SK-N-SH (cell line): ENCODE results near the gene THY1. TPM values are rescaled to one million over a fixed set of nuclear protein-coding genes. Genes with fewer than 3 reads are reported as not detected.
A peak's percentile ranks its signal among the peaks of the same experiment; 100 is the strongest.
"Not testable (repeated sequence)": the region's sequence is repeated elsewhere in the genome, so short reads cannot be mapped to it uniquely, and the experiment has no call there.

Experiments used
- CTCF ChIA-PET: fragments of 300-600, 350-600 bp; formaldehyde crosslinking; extraction: SDS; loops from one replicate; lab custom pipeline; 2021; lab: Yijun Ruan, JAX
- POLR2A ChIA-PET: fragments of 350-600 bp; sonication (Branson Sonifier 250); formaldehyde crosslinking; extraction: SDS; loops from one replicate; lab custom pipeline; 2020; ENCODE audit warnings: antibody characterized with exemption, inconsistent platforms; lab: Yijun Ruan, JAX
- DNase-seq: peaks from one replicate; pipeline ENCODE4 v3.0.0; 2012
- H2AFZ ChIP-seq: fragments of 200-600 bp; sonication (generic); 2 replicates; pipeline ENCODE4 v1.8.1; 2016; ENCODE audit warnings: antibody characterized with exemption, mild to moderate bottlenecking, low read depth
- H3F3A ChIP-seq: fragments of 200-600 bp; sonication (generic); replicated peaks from 2 replicates; pipeline ENCODE3; 2016; ENCODE audit warnings: antibody characterized with exemption, mild to moderate bottlenecking; ENCODE audit not compliant: insufficient read depth
- H3K27ac ChIP-seq, 2 experiments: fragments of 200-500 bp in 1 of 2; fragments of 200-600 bp in 1 of 2; sonication (Bioruptor generic) in 1 of 2; sonication (generic), shearing (Covaris generic) in 1 of 2; 2 replicates each; pipeline versions ENCODE4 v1.5.1 to v1.6.1; 2014 to 2016; ENCODE audit warnings: low read depth in 2 of 2, inconsistent platforms in 1 of 2, low read length in 1 of 2, mild to moderate bottlenecking in 1 of 2, mixed read lengths in 1 of 2
- H3K27me3 ChIP-seq: fragments of 200-600 bp; sonication (generic), shearing (Covaris generic); 2 replicates; pipeline ENCODE4 v1.6.1; 2016; ENCODE audit warnings: mixed run types; ENCODE audit not compliant: insufficient read depth
- H3K36me3 ChIP-seq, 2 experiments: fragments of 200-500 bp in 1 of 2; fragments of 200-600 bp in 1 of 2; sonication (Bioruptor generic) in 1 of 2; sonication (generic) in 1 of 2; replicated peaks in 1 of 2; 2 replicates each; pipeline versions ENCODE3 to v1.5.1; 2014 to 2016; ENCODE audit warnings: low read length in 1 of 2, mild to moderate bottlenecking in 1 of 2; ENCODE audit not compliant: insufficient read depth in 2 of 2, control insufficient read depth in 1 of 2
- H3K4me1 ChIP-seq, 2 experiments: fragments of 200-500 bp in 1 of 2; fragments of 200-600 bp in 1 of 2; sonication (Bioruptor generic) in 1 of 2; sonication (generic), shearing (Covaris generic) in 1 of 2; 2 replicates each; pipeline versions ENCODE4 v1.5.1 to v1.6.1; 2014 to 2016; ENCODE audit warnings: low read depth in 1 of 2, low read length in 1 of 2, mixed run types in 1 of 2; ENCODE audit not compliant: insufficient read depth in 2 of 2, control insufficient read depth in 1 of 2
- H3K4me2 ChIP-seq: fragments of 200-600 bp; sonication (generic), shearing (Covaris generic); 2 replicates; pipeline ENCODE4 v1.6.1; 2017; ENCODE audit warnings: mixed run types
- H3K4me3 ChIP-seq, 2 experiments: fragments of 200-500 bp in 1 of 2; fragments of 200-600 bp in 1 of 2; sonication (Bioruptor generic) in 1 of 2; sonication (generic), shearing (Covaris generic) in 1 of 2; 2 replicates each; pipeline versions ENCODE4 v1.5.1 to v1.8.1; 2014 to 2016; ENCODE audit warnings: low read depth in 2 of 2, inconsistent platforms in 1 of 2, low read length in 1 of 2, mild to moderate bottlenecking in 1 of 2, mixed read lengths in 1 of 2, moderate library complexity in 1 of 2
- H3K79me2 ChIP-seq: fragments of 200-600 bp; sonication (generic); 2 replicates; pipeline ENCODE4 v1.8.1; 2017; ENCODE audit warnings: mild to moderate bottlenecking; ENCODE audit not compliant: insufficient read depth
- H3K9ac ChIP-seq: fragments of 200-600 bp; sonication (generic); 2 replicates; pipeline ENCODE4 v1.6.1; 2017; ENCODE audit warnings: mixed run types
- H3K9me2 ChIP-seq: fragments of 200-600 bp; sonication (generic); 2 replicates; pipeline ENCODE4 v1.6.1; 2017; ENCODE audit warnings: mixed run types
- H3K9me3 ChIP-seq: fragments of 200-600 bp; sonication (generic); 2 replicates; pipeline ENCODE4 v1.6.1; 2017; ENCODE audit warnings: mixed run types, mild to moderate bottlenecking, moderate library complexity
- H4K20me1 ChIP-seq: fragments of 200-600 bp; sonication (generic); 2 replicates; pipeline ENCODE4 v1.6.1; 2017; ENCODE audit warnings: mild to moderate bottlenecking, mixed run types; ENCODE audit not compliant: insufficient read depth
- GATA2 ChIP-seq: sonication (generic); formaldehyde crosslinking; IDR thresholded peaks from 2 replicates; pipeline ENCODE4 v1.5.0; 2020; ENCODE audit warnings: mild to moderate bottlenecking, missing genetic modification reagents
- MEF2A ChIP-seq: IDR thresholded peaks from 2 replicates; pipeline ENCODE4 v1.4.0; 2012; ENCODE audit warnings: low read depth, borderline replicate concordance
- MXI1 ChIP-seq: IDR thresholded peaks from 2 replicates; pipeline ENCODE4 v1.6.1; 2012; ENCODE audit warnings: mild to moderate bottlenecking, low read depth, low read length, improper control_type of control experiment
- RAD21 ChIP-seq: IDR thresholded peaks from 2 replicates; pipeline ENCODE4 v1.6.1; 2012; ENCODE audit warnings: mild to moderate bottlenecking, low read length
- RCOR1 ChIP-seq: fragments of 150-350 bp; IDR thresholded peaks from 2 replicates; pipeline ENCODE4 v1.6.1; 2017; ENCODE audit warnings: antibody characterized with exemption, low read length
- RFX5 ChIP-seq: IDR thresholded peaks from 2 replicates; pipeline ENCODE4 v1.6.1; 2012; ENCODE audit warnings: mild to moderate bottlenecking, improper control_type of control experiment, low read length
- RXRA ChIP-seq: IDR thresholded peaks from 2 replicates; pipeline ENCODE4 v1.4.0; 2012; ENCODE audit warnings: low read depth, mild to moderate bottlenecking, borderline replicate concordance
- SIN3A ChIP-seq: IDR thresholded peaks from 2 replicates; pipeline ENCODE4 v1.6.1; 2012; ENCODE audit warnings: low read depth, mild to moderate bottlenecking, low read length, moderate library complexity, borderline replicate concordance
- TCF12 ChIP-seq: IDR thresholded peaks from 2 replicates; pipeline ENCODE4 v1.4.0; 2012
- WGBS: methylation state at CpG from one replicate; pipeline ENCODE4 v1.1.6; 2017; ENCODE audit warnings: low lambda C conversion rate; 5-methylcytosine and 5-hydroxymethylcytosine counted together
- polyA plus RNA-seq, 3 experiments: library from polyadenylated mRNA; depleted of rRNA; stranded (reverse); fragments of >200 nt; gene quantifications; 2 replicates each; pipeline ENCODE4 v1.2.3, GENCODE V29; 2012
- TF ChIP-seq, protein P1 (sequence below): fragments of 200-600 bp; sonication (generic); IDR thresholded peaks from 2 replicates; pipeline ENCODE4 v1.6.1; 2017; ENCODE audit warnings: antibody characterized with exemption, mild to moderate bottlenecking, moderate library complexity
- TF ChIP-seq, protein P2 (sequence below): IDR thresholded peaks from 2 replicates; pipeline ENCODE4 v1.4.0; 2012; ENCODE audit warnings: low read depth
- TF ChIP-seq, protein P3 (sequence below): IDR thresholded peaks from 2 replicates; pipeline ENCODE4 v1.6.1; 2012; ENCODE audit warnings: mild to moderate bottlenecking, low read depth, low read length, moderate library complexity

THY1 gene
- polyA plus RNA-seq, 1 of the 3 experiments (the other 2 are of a cell fraction), result 1,091 TPM

DNA sequence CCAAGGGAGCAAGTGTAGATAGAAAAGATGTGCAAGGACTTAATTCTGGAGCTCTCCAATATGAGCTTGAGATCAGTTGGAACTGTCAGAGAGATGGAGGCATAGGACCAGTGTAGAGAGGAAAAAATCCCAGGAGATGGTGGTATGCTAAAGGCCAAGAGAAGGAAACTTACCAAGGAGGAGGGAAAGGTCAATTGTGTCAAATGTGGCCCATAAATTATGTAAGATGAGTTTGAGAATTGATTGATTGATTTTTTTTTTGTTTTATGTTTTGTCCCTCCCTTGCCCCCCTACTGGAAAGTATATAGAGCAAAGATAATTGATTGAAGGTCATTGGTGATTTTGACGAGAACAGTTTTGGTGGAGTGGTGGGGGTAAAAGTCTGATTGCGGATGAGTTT lies 38.6 kb downstream of the THY1 start:
- 92% methylated on average over 2 of the region's 2 CpGs for WGBS
- H3K9me2 ChIP-seq, result no peaks in the 10 kb centered on the region
- TF ChIP-seq, protein P1, sequence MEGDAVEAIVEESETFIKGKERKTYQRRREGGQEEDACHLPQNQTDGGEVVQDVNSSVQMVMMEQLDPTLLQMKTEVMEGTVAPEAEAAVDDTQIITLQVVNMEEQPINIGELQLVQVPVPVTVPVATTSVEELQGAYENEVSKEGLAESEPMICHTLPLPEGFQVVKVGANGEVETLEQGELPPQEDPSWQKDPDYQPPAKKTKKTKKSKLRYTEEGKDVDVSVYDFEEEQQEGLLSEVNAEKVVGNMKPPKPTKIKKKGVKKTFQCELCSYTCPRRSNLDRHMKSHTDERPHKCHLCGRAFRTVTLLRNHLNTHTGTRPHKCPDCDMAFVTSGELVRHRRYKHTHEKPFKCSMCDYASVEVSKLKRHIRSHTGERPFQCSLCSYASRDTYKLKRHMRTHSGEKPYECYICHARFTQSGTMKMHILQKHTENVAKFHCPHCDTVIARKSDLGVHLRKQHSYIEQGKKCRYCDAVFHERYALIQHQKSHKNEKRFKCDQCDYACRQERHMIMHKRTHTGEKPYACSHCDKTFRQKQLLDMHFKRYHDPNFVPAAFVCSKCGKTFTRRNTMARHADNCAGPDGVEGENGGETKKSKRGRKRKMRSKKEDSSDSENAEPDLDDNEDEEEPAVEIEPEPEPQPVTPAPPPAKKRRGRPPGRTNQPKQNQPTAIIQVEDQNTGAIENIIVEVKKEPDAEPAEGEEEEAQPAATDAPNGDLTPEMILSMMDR, result 0 out of 2 replicates have a peak, but pooled peaks have one; percentile 8
- TF ChIP-seq RCOR1, result no peak
- H4K20me1 ChIP-seq, result no peaks in the 10 kb centered on the region
- H3K9me3 ChIP-seq, result no peaks in the 10 kb centered on the region
- no peak overlapping the region for H3K4me2 ChIP-seq
- no peak overlapping the region for H2AFZ ChIP-seq
- H3K9ac ChIP-seq, result no peak overlapping the region
- H3K27me3 ChIP-seq, result no peaks in the 10 kb centered on the region
- H3K36me3 ChIP-seq, result no peaks in the 10 kb centered on the region
- CTCF ChIA-PET, result interaction anchor here (0.7 to 22.5 kb wide), 8 partner anchors 11 to 93 kb away, joined by 3 to 390 read pairs (median 22); partner anchors contain the start of gene THY1
- H3F3A ChIP-seq, result no peaks in the 10 kb centered on the region
- DNase-seq, result no peak
- no peak overlapping the region for H3K4me3 ChIP-seq
- POLR2A ChIA-PET, result no interaction called here
- H3K4me1 ChIP-seq, result peaks cover 0 to 18% of the 10 kb centered on the region in 2 experiments; a peak in 2 of 4 replicates
- no peak overlapping the region for H3K27ac ChIP-seq
- no peaks in the 10 kb centered on the region for H3K79me2 ChIP-seq

DNA sequence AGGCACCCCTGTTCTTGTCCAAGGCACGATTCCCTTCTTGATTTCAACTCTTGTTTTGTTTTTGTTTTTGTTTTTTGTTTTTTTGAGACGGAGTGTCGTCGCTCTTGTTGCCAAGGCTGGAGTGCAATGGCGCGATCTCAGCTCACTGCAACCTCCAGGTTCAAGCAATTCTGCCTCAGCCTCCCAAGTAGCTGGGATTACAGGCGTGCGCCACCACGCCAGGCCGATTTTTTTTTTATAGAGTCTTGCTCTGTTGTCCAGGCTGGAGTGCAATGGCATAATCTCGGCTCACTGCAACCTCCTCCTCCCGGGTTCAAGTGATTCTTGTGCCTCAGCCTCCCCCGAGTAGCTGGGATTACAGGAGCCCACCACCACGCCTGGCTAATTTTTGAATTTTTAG lies 40.5 kb downstream of the THY1 start:
- H3K9me2 ChIP-seq, H3K36me3 ChIP-seq, H3F3A ChIP-seq, POLR2A ChIA-PET, H3K79me2 ChIP-seq, H3K4me3 ChIP-seq, H3K9ac ChIP-seq, H4K20me1 ChIP-seq, H3K27me3 ChIP-seq, DNase-seq, H3K27ac ChIP-seq, H3K9me3 ChIP-seq: not testable (repeated sequence)
- Histone ChIP-seq H2AFZ (peak overlapping the region; percentile 73; the same call in 1 of the 2 replicates), H3K4me2 (peak overlapping the region; percentile 94; the same call in 1 of the 2 replicates), H3K4me1 (peaks cover 2 to 31% of the 10 kb centered on the region in 2 experiments; a peak in 2 of 4 replicates)
- WGBS, result 63% methylated on average over 14 of the region's 14 CpGs
- CTCF ChIA-PET, result interaction anchor here (0.7 to 22.5 kb wide), 11 partner anchors 10 to 726 kb away, joined by 3 to 390 read pairs (median 15); partner anchors contain the start of genes C1QTNF5 and CBL

DNA sequence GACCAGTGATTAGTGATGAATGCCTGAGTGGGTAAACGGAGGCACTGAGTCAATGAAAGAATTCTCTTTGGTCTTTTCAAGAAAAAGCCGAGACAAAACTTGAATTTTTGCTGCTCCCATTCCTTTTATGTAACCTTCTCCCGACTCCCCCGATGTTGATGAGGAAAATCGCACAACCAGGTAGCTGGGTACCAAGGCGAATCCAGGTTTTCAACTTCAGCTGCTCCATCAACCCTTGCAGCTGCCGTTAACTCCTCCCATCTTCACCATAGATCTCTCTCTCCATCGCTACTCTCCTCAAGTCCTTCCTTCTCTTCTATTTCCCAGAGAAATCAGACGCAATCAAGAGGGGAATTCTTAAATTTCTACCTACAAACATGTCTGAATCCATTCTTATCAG lies 40.9 kb downstream of the THY1 start:
- H3K4me3 ChIP-seq, result peak overlapping the region; percentile 57 to 62
- H3K9ac ChIP-seq, result peak overlapping the region; percentile 37; the same call in 1 of the 2 replicates
- WGBS, result 14% methylated on average over 9 of the region's 9 CpGs
- CTCF ChIA-PET, result interaction anchor here (0.7 to 22.5 kb wide), 21 partner anchors 9 to 726 kb away, joined by 3 to 390 read pairs (median 10); partner anchors contain the start of genes C1QTNF5 and CBL
- H3K4me2 ChIP-seq, result peak overlapping the region; percentile 94
- H3K9me2 ChIP-seq, result no peaks in the 10 kb centered on the region
- no peaks in the 10 kb centered on the region for H3K36me3 ChIP-seq
- H3F3A ChIP-seq, result no peaks in the 10 kb centered on the region
- POLR2A ChIA-PET, result no interaction called here
- H3K27me3 ChIP-seq, result no peaks in the 10 kb centered on the region
- no peaks in the 10 kb centered on the region for H3K9me3 ChIP-seq
- H2AFZ ChIP-seq, result peak overlapping the region; percentile 73; the same call in 1 of the 2 replicates
- H3K79me2 ChIP-seq, result no peaks in the 10 kb centered on the region
- DNase-seq, result peak; percentile 2
- peaks cover 4 to 35% of the 10 kb centered on the region in 2 experiments; a peak in 3 of 4 replicates for H3K4me1 ChIP-seq
- H3K27ac ChIP-seq, result no peak overlapping the region
- H4K20me1 ChIP-seq, result no peaks in the 10 kb centered on the region
- no peak for TF ChIP-seq RCOR1
- no peak for TF ChIP-seq RAD21
- TF ChIP-seq, protein P2, sequence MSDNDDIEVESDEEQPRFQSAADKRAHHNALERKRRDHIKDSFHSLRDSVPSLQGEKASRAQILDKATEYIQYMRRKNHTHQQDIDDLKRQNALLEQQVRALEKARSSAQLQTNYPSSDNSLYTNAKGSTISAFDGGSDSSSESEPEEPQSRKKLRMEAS, result no peak
- TF ChIP-seq RFX5, result no peak
- TF ChIP-seq SIN3A, result no peak
- TF ChIP-seq, protein P1, result no peak
- TF ChIP-seq MEF2A, result no peak
- TF ChIP-seq GATA2 (CRISPR knock-in tag), result no peak
- TF ChIP-seq RXRA, result no peak
- no peak for TF ChIP-seq TCF12
- TF ChIP-seq, protein P3, sequence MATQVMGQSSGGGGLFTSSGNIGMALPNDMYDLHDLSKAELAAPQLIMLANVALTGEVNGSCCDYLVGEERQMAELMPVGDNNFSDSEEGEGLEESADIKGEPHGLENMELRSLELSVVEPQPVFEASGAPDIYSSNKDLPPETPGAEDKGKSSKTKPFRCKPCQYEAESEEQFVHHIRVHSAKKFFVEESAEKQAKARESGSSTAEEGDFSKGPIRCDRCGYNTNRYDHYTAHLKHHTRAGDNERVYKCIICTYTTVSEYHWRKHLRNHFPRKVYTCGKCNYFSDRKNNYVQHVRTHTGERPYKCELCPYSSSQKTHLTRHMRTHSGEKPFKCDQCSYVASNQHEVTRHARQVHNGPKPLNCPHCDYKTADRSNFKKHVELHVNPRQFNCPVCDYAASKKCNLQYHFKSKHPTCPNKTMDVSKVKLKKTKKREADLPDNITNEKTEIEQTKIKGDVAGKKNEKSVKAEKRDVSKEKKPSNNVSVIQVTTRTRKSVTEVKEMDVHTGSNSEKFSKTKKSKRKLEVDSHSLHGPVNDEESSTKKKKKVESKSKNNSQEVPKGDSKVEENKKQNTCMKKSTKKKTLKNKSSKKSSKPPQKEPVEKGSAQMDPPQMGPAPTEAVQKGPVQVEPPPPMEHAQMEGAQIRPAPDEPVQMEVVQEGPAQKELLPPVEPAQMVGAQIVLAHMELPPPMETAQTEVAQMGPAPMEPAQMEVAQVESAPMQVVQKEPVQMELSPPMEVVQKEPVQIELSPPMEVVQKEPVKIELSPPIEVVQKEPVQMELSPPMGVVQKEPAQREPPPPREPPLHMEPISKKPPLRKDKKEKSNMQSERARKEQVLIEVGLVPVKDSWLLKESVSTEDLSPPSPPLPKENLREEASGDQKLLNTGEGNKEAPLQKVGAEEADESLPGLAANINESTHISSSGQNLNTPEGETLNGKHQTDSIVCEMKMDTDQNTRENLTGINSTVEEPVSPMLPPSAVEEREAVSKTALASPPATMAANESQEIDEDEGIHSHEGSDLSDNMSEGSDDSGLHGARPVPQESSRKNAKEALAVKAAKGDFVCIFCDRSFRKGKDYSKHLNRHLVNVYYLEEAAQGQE, result no peak
- TF ChIP-seq MXI1, result no peak
